Activated CD8-positive, alpha-beta memory T cell treated with anti-CD3 and anti-CD28 coated beads for 48 hours (primary cell): ENCODE results near the gene CHN2.
"Not testable (repeated sequence)": the region's sequence is repeated elsewhere in the genome, so short reads cannot be mapped to it uniquely, and the experiment has no call there.

Experiments used
- DNase-seq, 3 experiments: peaks; one replicate each; pipeline ENCODE4 v3.0.0-alpha.2; 2020; ENCODE audit warnings: low read depth in 2 of 3, low spot score in 2 of 3

The CHN2 gene

DNA sequence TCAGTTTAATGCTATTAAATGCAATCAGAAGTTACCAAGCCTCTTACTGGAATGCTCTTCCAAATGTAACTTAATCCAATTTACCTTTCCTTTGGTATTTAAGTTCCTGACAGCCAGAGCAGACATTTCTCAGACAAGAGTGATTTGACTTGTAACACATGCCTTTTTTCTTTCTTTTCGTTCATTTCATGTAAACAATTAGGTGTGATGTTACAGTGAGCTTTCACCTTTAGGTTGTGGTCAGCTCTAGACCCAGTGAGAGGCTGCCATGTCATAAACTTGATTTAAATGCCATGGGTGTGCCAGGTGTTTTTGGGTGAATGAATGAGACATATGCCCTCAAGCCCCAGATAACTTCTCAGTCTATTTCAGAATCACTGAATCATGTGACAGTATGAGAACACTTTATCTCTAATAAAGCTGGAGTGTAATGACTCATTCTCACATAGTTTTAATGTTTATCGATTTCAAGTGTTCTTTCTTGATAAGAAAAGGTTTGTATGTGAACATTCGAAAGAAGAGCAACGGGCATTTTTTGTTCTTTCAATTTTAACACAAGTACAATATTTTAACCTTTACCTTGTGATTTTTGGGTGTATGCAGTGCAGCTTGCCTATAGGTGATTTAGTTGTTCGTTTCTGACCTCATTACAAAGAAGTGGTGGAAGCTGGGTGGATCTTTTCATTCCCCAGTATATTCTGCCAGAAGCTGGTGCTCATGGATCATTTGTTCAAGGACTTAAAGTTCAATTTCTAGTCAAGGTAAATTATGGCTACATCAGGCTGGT, 61.5 kb downstream of the CHN2 start:
- no peak for DNase-seq

DNA sequence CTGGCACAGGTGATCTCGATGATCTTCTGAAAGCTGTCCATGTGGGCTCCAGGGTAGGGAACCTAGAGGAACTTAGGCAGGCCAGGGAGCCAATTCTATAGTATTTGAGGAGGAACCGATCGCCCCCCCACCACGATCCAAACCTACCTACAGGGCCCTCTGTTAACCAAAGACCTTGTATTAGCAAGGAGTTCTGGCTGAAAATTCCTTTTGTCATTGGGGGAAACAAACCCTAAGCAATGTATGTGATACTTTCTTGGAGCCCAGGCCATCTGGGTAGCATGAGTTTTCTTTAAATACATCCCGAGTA, 62.1 kb downstream of the CHN2 start:
- DNase-seq: no peak

DNA sequence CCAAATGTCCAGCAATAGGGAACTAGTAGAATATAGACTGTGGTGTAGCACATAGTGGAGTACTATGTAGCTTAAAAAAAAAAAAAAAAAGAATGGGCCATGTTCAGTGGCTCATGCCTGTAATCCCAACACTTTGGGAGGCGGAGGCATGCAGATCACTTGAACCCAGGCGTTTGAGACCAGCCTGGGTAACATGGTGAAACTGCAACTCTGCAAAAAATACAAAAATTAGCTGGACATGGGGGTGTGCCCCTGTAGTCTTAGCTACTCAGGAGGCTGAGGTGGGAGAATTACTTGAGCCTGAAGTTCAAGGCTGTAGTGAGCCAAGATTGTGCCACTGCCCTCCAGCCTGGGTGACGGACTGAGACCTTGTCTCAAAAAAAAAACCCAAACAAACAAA, 64.4 kb downstream of the CHN2 start:
- no peak for DNase-seq

GRCh38 chr7:29262191-29262917, 67.8 kb downstream of the CHN2 start:
- DNase-seq: no peak

- DNase-seq: not testable (repeated sequence)
Observed at GRCh38 chr7:29263601-29264207, 69.1 kb downstream of the CHN2 start.

- no peak for DNase-seq
Observed at GRCh38 chr7:29265208-29265923, 70.8 kb downstream of the CHN2 start.

DNA sequence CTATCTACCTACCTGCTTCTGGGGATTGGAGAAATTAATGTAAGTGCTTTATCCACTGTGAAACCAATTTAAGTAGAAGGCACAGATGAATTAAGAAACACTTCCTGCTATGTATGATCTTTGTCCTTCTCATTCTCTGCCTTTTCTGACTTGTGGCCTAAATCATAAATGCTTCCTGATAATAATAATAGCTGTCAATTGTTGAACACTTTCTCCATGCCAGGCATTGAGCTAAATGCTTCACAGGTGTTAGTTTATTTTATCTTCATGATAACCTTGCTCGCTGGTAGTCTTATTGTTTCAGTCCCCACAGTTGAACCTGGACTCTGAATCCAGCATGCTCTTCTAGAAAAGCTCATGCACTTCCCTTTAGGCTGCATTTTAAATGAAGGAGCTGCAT, 75.4 kb downstream of the CHN2 start:
- DNase-seq: no peak

- no peak for DNase-seq
Observed at GRCh38 chr7:29270594-29271318, 76.2 kb downstream of the CHN2 start.

GRCh38 chr7:29271319-29271658, 76.7 kb downstream of the CHN2 start:
- no peak for DNase-seq

DNA sequence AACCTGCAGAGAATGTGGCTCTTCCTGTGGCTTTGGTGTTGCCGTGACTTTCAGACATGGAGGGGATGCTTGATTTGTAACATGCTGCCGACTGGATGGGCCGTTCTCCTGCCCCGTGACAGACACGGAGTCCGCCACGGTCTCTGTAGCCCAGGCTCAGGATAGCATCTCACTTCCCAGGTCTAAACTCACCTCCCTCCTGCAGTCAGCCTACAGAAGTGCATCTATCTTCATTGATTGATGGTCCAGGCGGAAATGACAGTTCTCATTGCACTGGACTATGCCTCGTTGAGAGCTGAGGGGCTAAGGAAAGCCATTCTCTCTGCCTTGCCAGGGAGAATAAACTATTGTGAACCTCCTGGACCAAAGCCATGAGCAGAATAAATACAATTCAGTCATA, 77.5 kb downstream of the CHN2 start:
- no peak for DNase-seq

GRCh38 chr7:29274146-29275017, 79.8 kb downstream of the CHN2 start:
- no peak for DNase-seq

DNA sequence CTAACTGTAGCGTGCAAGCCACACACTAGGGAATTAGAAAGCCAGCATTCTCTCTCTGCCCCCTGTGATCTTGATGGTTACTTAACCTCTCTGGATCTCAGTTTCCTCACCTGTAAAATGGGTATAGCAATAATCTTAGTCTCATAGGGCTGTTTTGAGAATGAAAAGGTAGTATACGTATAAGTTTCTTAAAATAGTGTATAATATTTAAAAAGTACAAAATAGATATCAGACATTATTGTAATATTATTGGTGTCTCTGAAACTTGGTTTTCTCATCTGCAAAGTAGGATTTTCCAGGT, 80.4 kb downstream of the CHN2 start:
- no peak for DNase-seq

DNA sequence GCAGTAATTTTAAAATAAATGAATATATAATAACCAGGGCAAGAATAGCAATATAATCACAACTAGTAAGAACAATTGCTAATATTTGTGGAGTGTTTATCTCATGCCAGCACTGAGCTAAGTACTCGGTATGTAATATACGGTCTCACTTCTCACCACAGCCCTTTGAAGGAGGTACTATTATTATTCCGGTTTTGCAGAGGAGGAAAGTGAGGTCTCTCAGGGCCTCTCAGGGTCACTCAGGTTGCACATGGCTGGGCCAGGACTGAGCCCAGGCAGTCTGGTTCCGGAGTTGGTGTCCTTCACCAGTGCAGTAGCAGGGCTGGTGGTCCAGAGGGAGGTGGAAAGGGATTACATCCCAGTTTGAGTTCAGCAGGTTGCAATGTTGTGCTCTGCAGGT, 80.9 kb downstream of the CHN2 start:
- no peak for DNase-seq

DNA sequence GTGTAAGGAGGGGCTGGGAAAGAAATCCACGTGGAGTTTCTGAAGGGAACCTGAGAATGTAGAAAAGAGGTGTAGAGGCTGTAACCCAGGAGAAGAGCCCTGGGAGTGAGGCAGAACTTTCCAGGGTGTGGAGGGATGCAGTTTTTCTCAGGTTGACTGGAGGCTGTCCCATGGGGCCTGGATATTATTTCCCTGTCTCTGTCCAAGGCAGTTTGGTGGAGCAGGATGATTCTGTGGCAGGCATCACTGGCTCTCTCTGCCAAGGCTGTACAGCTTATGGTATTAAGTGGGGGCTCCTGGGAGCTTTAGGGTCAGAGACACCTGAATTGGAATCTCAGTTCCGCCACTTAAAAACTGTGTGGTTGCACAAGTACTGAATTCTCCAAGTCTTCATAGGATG, 81.6 kb downstream of the CHN2 start:
- no peak for DNase-seq

DNA sequence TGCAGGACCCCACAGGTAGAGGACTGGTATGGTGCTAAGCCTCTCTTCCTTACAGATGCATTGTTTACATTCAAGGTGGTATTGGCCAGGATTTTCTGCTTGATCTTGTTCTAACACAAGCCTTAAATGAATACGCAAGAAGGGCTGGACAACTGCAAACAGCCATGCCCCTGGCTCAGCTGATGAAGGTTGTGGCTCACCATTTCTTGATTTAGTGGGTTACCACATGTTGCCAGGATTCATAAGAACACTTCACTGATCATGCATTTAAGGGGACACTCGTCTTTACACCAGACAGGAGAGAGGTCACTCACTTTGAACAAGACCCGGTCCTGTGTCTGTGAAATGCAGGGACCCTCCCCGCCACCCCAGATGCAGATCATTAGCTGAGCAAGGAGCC, 82.2 kb downstream of the CHN2 start:
- DNase-seq: no peak

GRCh38 chr7:29277436-29278215, 83.1 kb downstream of the CHN2 start:
- DNase-seq: no peak

- DNase-seq: no peak
Observed at GRCh38 chr7:29278337-29279069, 83.9 kb downstream of the CHN2 start.

DNA sequence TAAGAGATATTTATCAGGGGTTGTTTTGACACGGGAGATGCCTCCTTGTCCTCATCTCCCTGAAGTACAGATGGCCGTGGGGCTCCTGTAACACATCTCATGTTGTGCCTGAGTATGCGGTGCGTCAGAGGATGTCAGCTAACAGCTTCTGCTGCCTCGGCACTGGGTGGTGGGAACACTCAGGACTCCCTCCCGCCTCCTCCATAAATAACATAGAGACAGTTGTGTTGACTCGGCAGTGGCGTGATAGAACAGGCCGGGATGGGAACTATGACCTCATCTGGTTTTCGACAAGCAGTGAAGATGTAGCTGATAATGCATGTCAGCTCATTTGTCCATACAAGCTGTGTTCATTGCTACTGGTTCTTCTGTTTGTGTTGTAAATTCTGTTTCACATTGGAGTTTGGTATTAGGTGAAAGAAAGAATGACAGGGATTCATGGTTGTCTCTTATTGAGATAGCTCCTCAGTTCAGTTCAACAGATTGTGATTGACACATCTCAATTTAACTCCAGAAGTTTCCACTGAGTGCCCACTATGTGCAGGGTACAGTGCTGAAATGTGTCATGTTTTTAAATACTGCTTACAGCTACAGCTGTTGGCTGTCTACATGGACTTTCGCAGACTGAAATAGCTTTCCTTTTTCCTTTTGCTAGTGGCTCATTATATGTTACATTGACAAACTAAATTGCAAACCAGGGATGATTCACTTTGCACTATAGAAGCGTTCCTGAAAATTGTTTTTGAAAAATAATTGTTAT, 87.4 kb downstream of the CHN2 start:
- DNase-seq: no peak
